HG03354 (cell line): Measurements from ENCODE around the gene AHSA1.
"Not testable (repeated sequence)": the region's sequence is repeated elsewhere in the genome, so short reads cannot be mapped to it uniquely, and the experiment has no call there.

ENCODE experiments used
- ATAC-seq: cut with Tn5 transposase; IDR thresholded peaks from one replicate; pipeline ENCODE4 v1.9.1; 2021; ENCODE audit warnings: mild to moderate bottlenecking; ENCODE audit not compliant: unreplicated experiment, poor library complexity, severe bottlenecking

The AHSA1 gene

DNA sequence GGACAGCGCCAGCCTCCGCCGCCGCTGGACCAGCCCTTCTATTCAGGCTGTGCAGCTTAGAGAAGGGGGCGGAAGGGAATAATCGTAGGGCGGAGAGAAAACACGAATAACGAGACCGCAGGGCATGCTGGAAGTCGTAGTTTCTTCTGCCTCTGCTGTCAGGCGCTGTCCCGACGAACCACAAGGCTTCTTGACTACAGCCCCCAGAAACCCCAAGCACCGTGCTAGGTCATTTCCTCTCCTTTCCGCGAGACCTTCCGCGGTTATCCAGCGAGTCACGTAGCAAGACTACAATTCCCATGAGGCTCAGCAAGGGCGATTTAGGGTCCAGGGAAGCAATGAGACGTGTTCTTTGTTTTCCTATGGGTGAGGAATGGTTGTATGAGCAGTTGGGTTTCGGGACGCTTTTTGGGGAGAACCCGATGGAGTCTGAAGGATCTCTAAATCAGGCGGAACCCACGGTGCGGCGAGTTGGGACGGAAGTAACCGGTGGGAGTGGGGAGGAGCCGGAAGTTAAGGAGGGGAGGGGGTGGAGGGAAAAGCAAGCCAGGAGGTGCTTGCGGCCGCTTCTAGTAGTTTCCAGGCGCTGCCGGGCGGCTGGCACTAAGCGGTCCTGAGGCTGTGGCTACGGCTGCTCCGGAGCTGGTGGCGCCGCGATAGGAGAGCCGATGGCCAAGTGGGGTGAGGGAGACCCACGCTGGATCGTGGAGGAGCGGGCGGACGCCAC, at the start of gene AHSA1, which contains the start of gene VIPAS39:
AHSA1 (plus strand) TSS at position 572 of the 727 bp plus-strand sequence; CDS start at position 669, 97 bp downstream.
VIPAS39 (minus strand) TSS at position 80 of the 727 bp plus-strand sequence. CDS start 3,499 bp downstream, outside the sequence.
- ATAC-seq = peak; percentile 92

DNA sequence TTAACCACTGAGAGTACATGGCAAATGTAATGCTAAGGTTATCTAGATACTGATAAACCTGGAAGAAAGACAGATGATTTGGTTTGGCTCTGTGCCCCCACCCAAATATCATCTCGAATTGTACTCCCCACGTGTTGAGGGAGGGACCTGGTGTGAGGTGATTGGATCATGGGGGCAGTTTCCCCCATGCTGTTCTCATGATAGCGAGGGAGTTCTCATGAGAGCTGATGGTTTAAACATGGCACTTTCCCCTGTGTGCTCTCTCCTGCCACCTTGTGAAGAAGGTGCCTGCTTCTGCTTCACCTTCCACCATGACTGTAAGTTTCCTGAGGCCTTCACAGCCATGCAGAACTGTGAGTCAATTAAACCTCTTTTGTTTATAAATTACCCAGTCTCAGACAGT, 48.8 kb upstream of the AHSA1 start:
- no peak for ATAC-seq

DNA sequence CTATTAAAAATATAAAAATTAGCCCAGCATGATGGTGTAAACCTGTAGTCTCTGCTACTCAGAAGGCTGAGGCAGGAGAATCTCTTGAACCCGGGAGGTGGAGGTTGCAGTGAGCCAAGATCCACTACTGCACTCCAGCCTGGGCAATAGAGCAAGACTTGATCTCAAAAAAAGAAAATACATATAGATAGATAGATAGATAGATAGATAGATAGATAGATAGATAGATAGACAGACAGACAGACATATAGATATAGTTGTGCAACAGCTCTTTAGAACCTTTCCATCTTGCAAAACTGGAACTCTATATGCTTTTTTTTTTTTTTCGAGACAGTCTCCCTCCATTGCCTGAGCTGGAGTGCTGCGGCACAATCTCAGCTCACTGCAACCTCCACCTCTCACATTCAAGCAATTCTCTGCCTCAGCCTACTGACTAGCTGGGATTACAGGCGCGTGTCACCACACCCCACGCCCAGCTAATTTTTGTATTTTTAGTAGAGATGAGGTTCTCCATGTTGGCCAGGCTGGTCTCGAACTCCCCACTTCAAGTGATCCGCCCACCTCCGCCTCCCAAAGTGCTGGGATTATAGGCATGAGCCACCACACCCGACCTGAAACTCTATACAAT, 42.4 kb upstream of the AHSA1 start:
- ATAC-seq = not testable (repeated sequence)

DNA sequence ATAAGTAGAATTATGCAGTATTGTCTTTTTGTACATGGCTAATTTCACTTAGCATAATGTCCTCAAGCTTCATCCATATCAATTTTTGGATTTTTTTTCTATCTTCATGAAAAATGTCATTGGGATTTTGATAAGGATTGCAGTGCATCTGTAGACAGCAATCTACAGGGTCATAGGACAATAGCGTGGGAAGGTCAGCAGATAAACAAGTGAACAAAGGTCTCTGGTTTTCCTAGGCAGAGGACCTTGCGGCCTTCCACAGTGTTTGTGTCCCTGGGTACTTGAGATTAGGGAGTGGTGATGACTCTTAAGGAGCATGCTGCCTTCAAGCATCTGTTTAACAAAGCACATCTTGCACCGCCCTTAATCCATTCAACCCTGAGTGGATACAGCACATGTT, 41.8 kb upstream of the AHSA1 start:
- ATAC-seq = not testable (repeated sequence)

DNA sequence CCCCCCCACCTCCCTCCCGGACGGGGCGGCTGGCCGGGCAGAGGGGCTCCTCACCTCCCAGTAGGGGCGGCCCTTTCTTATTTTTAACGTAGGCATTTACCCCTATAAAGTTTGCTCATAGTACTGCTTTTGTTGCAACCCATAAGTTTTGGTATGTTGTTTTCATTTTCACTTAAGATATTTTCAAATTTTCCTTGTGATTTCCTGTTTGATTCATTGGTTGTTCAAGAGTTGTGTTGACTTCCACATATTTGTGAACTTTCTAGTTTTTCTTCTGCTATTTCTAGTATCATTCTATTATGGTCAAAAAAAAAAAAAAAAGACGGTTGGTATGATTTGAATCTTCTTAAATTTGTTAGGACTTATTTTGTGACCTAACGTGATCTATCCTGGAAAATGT, 41.1 kb upstream of the AHSA1 start:
- ATAC-seq = no peak

DNA sequence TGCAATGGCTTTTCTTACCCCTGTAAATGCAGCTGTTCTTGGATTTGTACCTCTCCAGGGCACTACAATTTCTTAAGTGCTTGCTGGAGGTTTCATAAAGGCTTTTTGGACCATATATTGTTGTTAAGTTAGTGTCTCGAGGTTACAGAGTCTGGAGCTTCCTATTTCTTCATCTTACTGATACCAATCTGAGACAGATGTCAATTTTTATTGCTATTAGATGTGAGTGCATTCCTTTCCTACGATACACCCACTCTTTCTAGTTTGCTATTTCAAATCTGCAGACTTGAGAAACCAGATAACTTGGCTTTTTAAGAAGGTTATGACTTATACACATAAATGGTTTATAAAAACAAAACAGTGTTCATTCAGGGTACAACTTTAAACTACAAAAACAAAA, 36.7 kb upstream of the AHSA1 start:
- ATAC-seq = no peak

DNA sequence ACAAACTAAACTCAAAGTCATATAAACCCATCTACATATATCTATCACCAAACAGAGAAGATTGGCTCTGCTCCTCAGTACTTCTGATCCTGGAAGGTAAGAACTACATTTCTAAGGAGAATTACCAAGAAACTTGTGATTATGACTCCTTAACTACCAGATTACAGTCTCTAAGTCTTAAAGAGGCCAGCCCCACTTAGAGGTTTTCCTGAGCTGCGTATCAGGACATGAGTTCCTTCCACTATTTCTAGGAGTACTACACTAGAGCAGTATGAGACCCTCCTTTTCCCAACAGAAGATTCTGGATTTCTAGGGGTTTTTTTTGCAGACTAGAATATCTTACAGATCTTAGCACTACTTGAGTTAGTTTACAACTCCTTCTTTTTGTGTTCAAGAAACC, 34.5 kb upstream of the AHSA1 start, which contains the start of gene NOXRED1:
NOXRED1 (minus strand) TSS at position 101 of the 400 bp plus-strand sequence. CDS start 634 bp downstream, outside the sequence.
- no peak for ATAC-seq

DNA sequence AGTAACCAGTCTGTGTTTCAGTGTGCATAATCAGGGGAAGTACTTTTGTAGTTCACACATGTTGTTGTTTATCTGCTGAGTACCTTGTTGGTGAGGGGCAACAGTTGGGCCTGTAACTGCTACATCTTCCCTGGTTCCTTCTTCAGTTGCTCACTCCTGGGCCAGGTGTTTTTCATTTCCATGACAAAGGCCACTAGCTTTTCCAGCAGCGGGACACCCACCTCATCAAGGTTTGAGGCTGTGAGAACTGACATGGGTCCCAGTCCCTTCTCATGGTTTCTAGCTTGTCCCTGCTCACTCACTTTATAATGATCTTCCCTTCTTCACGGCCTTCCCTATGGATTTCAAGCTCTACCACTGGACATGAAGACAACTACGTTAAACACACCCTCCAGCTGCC, 33.0 kb upstream of the AHSA1 start:
- ATAC-seq = no peak

DNA sequence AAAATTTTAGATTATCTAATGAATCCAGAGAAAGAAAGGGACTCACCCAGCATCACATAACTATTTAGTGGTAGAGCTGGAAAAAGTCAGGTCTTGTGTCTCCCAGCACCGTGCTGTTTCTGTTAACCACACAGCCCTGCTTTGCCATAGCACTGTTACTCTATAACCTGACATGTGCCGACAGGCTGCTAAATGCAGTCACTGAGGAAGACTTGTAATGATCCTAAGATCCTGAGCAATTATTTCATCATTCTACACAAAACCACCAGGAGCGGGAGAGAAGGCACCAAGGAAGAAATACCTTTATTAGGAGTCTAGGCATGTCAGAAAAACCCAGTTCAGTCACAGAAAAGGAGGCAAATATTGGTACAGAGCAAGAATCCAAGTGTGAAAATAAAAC, 31.5 kb upstream of the AHSA1 start:
- no peak for ATAC-seq

DNA sequence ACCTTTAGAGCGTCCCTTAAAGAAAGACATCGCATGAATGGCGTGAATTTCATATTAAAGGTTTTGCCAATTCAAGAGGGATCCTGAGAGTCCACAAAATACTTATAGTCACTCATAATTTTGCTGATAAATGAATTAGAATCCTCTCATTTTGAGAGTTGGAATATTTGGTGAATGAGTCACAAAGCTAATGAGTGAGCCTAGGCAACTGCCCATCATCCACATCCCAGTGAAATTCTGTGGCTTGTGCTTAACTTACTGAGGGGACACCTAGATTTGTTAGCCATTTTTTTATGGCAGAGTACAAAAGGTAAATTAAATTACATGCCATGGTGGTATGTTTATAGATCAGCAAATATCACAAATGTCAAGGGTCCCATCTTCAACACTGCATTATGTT, 21.9 kb upstream of the AHSA1 start:
- ATAC-seq = no peak

DNA sequence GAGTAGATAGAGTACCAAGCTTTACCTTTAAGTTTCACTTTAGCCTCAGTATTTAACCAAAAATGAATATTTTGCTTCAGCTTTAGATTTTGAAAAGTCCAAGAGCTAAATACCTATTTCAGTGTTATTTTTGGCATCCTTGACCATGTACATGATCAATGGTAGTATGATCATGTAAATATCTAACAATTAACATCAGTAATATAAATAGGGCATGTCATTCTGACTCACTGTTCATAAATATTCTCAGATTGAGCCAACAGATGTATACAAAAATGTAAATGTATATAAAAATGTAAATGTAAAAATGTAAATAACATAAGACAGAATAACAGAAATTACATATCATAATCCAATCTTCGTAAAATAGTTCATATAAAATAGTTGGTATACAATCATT, 19.3 kb upstream of the AHSA1 start:
- no peak for ATAC-seq

DNA sequence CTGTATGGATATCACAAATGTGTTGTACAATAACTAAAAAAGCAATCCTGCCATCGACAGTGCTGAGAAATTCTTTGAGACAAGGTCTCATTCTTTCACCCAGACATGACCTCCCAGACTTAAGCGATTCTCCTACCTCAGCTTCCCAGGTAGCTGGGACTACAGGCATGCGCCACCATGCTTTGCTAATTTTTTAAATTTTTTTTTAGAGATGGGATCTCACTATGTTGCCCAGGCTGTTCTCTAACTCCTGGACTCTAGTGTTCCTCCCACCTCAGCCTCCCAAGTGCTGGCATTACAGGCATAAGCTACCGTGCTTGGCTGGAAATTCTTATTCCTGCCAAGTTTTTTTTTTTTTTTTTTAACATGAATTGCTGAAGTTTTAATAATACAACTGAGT, 18.0 kb upstream of the AHSA1 start:
- no peak for ATAC-seq

DNA sequence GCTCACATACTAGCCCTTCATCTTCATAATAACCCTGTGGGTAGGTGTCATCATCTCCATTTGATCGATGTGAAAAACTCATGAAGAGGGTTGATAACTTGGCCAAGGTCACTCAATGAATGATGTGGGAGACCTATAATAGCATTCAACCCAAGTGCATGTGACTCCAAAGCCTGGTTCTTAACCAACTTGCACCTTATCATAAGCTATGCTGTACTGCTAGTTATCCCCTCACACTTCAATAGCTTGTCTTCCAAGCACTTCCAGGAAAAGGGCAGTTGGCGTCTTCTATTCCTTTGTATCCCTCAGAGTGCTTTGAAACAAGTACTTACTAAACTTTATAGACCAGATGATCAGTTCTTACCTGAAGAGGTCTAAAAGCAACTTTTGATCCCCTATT, 15.7 kb upstream of the AHSA1 start:
- ATAC-seq = no peak

DNA sequence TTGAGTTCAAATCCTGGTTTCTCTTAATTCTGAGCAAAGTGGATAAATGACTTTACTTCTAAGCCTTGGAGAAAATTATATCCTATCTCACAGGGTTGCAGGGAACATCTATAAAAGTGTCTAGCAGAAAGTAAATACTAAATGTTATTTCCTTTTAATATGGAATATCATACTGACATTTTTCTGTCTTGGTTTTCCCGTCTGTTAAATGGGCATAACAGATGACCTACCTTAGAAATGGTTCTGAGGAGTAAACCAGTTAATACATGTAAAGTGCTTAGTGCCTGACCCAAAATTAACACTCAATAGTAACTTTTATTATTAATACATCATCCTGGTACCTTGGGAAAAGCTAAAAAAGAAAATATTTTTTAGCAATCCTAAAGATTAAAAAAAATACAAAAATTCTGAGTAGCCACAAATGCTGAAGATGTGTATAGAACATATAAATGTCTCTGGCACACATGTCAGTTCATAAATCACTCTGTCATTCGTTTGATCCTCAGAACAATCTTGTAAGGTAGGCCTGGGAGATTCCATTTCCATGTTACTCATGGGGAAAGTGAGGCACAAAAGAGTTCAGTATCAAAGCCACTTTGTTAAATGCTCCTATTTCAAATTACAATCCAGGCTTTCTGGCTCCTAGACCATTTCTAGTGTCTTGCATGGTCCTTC, 1.8 kb upstream of the AHSA1 start:
- ATAC-seq = no peak

DNA sequence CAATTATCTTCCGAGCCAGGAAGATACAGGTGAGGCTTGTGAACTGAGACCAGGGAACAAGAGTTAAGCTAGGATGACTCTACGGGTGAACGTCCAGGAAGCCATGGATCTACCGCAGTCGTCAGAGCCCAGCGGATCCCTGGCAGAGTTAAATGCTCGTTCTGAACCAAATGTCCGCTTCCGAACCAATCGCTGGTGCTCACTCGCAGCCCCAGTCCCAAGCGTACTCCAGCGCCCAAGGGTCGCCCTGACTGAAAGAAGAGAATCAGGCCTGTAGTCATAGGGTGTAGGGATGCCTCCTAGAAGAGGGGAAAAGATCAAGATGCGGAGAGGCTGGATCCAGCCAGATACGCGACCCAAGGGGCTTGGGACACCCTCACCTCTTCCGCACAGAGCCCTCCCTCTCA, 775 bp upstream of the AHSA1 start:
- no peak for ATAC-seq

DNA sequence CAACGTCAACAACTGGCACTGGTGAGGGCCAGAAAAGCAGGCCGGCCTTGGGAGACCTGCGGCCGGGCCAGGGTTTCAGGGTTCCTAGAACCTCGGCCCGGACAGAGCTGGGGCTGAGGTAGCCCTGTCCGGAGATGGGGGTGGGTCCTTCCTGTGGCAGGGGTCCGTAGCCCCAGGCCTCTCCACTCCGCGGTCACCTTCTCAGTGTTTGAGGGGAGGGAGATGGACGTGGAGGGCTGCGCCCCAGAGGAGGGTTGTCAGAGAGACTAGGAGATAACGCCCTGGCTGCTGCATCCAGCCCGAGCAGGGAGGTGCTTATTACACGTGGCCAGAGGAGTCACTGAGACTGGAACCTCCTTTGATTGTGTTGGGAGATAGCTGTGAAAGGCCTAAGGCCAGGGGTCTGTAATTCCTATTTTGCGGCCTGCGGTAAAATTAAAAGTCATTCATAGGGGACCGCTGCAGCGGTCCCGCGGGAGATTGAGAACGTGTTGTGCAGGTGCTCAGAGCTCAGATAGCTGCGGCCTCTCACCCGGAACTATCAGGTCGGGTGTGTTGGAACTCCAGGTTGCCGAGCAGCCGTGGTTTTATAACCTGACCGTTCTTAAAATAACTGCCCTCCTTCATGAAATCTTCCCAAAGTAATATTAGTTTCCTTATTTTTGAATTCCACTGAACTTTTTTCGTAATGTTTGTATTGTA, 507 bp downstream of the AHSA1 start:
- peak; percentile 34 for ATAC-seq

DNA sequence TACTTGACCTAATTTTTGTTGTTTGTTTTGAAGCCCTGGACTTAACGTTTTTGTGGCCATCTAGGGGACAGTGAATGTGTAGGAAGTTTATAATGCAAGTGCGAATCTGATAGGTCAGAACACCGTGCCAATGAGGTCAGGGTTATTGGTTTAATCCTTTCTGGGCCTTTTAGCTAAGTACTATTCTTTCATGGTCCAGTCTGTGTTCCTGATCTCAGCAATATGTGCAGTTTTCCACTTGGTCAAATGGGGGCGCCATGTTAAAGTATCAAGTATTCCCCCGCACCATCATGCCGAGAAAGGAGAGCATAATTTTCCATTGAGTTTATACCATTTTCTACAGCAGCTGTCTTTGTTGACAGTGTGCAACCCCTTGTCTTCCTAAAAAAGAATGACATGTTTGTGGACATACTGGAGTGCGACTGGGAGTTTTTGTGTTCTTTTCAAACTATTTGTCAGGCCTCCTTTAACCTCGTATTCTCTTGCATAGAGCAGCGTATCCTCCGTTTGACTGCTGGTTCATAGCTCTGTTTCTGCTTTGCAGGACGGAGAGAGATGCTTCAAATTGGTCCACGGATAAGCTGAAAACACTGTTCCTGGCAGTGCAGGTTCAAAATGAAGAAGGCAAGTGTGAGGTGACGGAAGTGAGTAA, 1.3 kb downstream of the AHSA1 start:
- ATAC-seq = no peak

DNA sequence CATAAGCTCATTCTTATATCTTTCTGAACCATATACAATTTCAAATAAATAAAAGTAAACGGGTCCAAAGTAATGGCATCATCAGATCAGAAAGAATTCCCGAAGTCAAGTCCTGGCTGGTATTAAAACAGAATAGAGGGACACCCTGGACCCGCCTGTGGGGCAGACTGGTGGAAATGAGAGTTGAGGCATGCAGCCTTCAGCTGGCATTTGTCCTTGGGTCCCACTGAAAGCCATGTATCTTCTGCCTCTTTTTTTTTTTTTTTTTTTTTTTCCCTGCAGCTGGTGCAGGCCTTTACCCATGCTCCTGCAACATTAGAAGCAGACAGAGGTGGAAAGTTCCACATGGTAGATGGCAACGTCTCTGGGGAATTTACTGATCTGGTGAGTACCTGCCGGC, 9.9 kb downstream of the AHSA1 start:
- ATAC-seq = no peak

DNA sequence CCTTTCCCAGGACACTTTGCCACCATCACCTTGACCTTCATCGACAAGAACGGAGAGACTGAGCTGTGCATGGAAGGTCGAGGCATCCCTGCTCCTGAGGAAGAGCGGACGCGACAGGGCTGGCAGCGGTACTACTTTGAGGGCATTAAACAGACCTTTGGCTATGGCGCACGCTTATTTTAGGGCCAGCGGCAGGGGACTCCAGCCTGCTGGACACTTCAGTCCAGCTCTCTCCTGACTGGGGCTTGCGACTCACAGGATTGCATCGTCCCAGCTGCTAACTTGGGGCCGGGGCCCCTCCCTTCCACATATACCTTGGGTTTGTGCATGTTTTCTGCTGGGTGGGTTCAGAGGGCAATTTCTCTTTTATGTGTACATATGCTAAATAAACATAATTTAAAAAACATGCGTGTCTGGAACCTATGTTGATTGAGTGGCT, 11.2 kb downstream of the AHSA1 start:
- ATAC-seq = no peak

DNA sequence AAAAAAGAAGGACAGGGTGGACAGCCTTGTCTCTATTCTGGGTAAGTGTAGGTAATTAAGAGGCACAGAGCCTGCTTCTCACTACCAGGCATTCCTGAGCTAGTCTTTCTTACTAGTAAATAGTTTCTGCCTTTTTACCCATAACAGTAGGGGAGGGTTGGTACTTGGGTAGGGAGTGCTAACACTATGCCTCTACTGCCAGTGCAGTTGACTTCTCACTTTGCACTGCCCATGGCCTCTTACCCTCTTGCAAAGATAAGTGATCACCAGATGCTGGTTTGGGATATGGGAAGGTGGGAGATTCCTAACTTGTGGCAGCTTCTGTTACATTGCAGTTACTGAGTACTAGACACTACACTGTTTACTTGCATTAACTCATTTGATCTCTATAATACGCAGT, 11.6 kb downstream of the AHSA1 start:
- no peak for ATAC-seq
